Right forelimb (tissue), 1 donor: ENCODE measurements around the gene LCA5.
"Not testable (repeated sequence)": the region's sequence is repeated elsewhere in the genome, so short reads cannot be mapped to it uniquely, and the experiment has no call there.

Source experiments
- DNase-seq: peaks from one replicate; pipeline ENCODE4 v3.0.0-alpha.2; 2018

The LCA5 gene

DNA sequence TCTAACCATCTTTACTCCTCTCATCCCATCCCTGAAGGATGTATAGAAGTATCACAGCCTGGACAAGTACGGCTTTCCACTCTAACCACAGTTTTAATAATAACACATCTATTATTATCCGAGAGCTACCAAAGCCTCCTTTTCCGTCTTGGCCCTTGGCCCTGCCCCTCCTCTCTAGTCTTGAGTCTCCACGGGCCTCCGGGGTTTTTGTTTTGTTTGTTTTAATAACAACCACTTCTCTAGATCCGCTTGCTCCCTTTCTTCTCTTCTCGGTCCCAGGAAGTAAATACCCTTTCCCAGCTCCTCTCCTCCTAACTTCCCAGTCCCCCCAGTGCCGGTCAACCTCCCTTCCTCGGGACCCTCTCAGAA is 661 bp downstream of the LCA5 start:
- no peak for DNase-seq

DNA sequence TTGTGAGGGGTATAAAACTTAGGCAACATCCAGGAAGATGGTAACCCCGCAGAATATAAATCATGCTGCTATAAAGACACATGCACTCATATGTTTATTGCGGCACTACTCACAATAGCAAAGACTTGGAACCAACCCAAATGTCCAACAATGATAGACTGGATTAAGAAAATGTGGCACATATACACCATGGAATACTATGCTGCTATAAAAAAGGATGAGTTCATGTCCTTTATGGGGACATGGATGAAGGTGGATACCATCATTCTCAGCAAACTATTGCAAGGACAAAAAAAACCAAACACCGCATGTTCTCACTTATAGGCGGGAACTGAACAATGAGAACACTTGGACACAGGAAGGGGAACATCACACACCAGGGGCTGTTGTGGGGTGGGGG is 7.7 kb downstream of the LCA5 start:
- not testable (repeated sequence) for DNase-seq

DNA sequence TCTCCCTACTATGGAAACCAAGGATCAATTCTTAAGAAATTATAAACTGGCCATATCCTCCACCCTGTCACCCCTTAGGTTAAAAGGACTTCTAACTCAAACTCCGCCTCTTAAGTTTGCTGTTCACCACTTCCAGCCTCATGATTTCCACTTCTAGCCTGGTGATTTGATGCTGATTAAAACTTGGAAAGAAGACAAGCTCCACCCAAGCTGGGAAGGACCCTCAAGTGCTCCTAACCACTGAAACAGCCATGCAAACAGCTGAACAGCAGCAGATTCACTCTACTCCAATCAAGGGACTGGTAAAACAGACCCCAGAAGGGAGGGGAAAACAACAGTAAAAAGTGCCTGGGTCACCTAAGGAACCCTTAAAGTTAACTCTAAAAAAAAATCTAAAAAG is 10.3 kb downstream of the LCA5 start:
- DNase-seq, result no peak

GRCh38 chr6:79525272-79526100 is 11.7 kb downstream of the LCA5 start:
- no peak for DNase-seq

DNA sequence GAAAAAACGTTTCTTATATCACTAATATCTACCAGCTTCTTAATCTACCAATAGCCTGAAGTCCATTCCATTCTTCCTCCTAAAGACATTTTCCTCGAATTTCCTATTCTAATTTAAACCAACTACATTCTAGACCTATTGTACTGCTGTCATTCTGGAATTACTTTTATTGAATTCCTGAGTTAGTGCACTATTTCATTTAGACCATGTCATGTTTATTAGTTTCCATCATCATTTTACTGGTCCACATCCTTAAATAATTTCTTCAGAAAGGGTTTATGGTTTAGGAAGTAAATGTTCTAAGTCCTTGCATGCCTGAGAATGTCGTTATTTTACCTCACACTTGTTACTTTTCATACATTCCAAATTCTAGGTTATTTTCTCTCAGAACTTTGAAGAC is 13.2 kb downstream of the LCA5 start:
- DNase-seq, result no peak

DNA sequence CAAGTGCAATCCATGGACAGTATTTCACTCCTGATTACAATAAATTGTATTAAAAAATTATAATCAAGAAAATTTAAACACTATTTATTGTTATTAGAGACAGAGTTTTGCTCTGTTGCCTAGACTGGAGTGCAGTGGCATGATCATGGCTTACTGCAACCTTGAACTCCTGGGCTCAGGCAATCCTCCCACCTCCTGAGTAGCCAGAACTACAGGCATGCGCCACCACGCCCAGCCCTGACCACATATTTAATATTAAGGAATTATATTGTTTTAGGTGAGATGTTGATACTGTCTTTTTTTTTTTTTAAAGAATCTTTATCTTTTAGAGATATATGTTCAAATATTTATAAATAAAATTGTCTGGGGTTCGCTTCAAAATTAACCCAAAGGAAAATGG is 14.6 kb downstream of the LCA5 start:
- no peak for DNase-seq

GRCh38 chr6:79520534-79520933 is 16.7 kb downstream of the LCA5 start:
- no peak for DNase-seq

DNA sequence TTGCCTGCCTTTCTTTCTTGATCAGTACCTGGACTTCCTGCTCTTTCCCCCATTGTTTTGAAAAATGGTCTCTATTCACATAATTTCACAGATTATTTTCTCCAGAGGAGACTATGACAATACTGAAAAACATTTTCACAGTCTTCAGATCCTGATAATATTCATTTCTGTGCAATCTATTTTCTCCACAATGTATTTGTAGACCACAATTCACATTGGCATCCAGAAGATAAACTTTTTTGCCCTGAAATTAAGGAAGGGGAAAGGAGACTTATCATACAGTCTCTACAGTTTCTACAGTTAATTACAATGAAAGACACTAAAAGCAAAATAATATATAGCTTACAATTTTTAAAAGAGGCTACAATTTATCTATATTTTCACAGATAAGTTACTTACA is 18.4 kb downstream of the LCA5 start:
- no peak for DNase-seq

- DNase-seq, result no peak
Measured at GRCh38 chr6:79515436-79515835, 21.8 kb downstream of the LCA5 start.

DNA sequence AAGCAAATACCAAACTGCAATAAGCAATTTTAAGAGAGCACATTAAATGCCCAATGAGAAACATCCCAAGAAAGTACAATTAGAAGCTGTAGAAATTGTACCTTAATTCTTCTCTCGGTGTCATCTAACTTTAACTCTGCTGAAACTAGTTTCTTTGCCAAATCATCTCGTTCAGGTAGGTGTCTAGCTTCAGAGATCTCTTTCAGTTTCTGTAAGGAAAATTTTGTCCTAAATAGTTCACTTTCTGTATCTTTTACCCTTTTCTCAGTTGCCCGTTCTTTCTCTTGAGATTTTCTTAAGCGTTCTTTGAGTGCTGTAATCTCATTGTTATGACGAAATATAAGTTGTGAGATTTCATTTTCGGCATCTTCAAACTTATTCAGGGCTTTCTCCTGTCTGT is 24.1 kb downstream of the LCA5 start:
- no peak for DNase-seq

GRCh38 chr6:79512014-79512413 is 25.2 kb downstream of the LCA5 start:
- DNase-seq, result no peak

DNA sequence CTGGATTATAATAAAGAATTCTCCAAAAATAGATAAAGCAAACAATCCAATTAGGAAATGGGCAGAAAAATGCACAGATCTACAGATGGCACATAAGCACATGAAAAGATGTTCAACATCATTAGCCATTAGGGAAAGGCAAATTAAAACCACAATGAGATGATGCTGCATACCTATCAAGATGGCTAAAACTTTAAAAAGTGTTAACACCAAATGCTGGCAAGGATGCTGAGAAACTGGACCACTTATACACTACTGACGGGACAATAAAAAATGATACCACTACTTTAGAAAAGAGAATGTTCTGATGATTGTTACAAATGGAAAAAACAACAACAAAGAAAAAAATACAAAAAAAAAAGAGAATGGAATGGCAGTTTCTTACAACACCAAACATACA is 26.5 kb downstream of the LCA5 start:
- DNase-seq, result no peak

GRCh38 chr6:79506251-79506650 is 31.0 kb downstream of the LCA5 start:
- no peak for DNase-seq

- no peak for DNase-seq
Measured at GRCh38 chr6:79504372-79504771, 32.9 kb downstream of the LCA5 start.

DNA sequence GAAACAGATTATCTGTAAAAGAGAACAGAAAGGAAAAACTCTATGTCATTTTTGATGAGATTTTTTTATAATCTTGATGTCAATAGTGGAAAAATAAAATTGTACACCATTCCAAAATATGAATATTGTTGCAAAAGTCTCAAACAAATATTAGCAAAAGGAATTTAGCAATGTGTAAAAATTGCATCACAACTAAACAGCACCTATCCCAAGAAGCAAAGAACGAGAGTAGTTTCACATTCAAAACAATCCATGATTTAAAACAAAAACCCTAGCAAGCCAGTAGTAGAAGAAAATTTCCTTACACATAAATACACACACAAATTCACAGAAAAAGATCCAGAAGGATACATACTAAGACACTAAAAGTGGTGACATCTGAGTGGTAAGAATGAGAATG is 38.4 kb downstream of the LCA5 start:
- no peak for DNase-seq

DNA sequence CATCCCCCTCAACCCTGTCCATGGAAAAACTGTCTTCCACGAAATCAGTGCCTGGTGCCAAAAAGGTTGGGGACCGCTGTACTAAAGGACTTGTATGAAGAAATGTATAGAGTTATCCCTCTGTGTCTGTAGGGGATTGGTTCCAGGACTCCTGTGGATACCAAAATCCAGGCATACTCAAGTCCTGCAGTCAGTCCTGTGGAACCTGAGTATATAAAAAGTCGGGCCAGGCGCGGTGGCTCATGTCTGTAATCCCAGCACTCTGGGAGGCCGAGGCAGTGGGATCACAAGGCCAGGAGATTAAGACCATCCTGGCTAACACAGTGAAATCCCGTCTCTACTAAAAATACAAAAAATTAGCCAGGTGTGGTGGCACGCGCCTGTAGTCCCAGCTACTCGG is 42.0 kb downstream of the LCA5 start:
- no peak for DNase-seq

DNA sequence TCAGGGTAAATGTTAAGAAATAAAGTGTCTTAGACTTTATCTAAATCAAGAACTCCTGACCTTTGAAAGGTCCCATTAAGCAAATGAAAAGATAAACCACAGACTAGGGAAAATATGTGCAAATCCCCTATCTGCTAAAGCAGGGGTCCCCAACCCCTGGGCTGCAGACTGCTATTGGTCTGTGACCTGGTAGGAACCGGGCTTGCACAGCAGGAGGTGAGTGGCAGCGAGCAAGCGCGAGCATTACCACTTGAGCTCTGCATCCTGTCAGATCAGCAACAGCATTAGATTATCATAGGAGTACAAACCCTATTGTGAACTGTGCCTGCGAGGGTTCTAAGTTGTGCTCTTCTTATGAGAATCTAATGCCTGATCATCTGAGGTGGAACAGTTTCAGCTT is 42.4 kb downstream of the LCA5 start:
- DNase-seq, result no peak

- DNase-seq, result no peak
Measured at GRCh38 chr6:79470728-79471127, 66.5 kb downstream of the LCA5 start.

DNA sequence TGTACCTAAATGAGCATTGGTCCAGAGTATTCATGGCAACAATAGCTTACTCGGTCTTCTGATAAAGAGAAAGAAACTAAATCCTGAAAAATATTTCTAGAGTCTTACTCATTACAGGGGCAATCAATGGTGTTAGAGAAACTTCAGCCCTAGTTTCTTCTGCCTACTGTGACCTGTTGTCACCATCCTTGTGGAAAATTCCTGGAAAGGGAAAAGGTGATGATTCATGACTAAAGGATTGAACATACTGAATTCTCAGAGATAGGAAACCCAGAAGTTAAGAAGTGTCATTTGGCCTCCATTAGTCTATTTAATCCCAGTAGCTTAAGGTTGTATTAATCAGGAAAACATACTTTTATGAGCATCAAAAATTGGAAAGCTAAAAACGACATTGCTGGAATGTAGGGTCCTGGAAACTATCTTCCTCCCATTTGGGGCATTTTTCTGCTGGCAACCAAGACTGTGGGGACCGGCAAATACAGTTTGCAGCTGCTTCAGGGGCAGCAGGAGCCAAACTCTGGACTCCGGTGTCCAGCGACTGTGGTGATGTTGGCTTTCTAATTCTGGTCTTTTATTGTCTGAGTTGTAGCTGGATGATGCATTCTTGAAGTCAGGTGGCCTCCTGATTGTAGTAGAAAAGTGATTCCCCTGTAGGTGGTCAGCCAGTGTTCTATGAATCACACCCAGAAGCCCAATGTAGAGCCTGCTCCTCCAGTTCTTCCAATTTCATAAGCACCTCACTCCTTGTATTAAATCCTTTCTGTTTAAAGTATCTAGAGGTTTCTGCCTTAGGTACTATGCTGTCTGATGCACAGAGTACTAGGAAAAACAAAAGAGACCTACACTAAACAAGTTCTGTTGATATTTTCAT is 67.6 kb downstream of the LCA5 start:
- no peak for DNase-seq

DNA sequence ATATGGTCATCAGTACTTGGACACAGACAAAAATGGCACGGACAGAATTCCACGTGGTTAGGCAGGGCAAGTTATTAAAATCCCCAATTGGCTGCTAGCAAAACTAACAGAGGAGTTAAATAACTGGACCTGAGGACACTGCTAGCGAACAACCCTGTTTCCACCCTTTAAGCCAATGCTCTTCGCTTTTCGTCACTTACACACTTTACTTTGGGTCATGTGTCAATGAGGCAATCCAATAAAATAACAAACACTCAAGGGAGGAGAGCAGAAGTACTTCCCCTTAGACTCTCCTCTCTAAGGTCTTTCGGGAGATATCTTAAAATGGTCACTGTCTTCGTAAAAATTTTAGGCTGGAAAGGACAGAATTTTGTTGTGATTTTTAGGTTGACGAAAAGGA is 68.6 kb downstream of the LCA5 start:
- DNase-seq, result no peak

- DNase-seq, result no peak
Measured at GRCh38 chr6:79468116-79468515, 69.1 kb downstream of the LCA5 start.

DNA sequence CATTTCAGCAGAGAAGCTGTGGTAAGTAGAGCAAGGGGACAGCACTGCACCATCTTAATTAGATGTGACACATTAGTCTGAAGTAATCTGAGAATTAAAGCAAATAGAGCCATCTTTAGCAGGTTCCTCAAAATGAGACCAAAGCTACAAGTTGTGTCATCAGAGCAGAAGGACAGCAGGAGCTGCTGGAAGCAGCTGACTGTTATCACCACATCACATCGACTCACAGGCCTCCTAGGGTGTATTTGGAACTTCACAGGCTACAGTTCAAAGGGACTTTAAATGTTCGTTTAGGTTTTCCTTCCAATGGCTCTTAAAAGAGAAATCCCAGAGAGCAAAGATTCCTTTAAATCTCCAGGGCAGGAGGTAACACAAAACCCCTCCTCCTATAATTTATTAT is 69.5 kb downstream of the LCA5 start:
- DNase-seq, result no peak

- no peak for DNase-seq
Measured at GRCh38 chr6:79466207-79466834, 70.9 kb downstream of the LCA5 start.

- DNase-seq, result no peak
Measured at GRCh38 chr6:79465381-79465780, 71.8 kb downstream of the LCA5 start.
